Cardiac muscle cell (in vitro differentiated cells and primary cell): ENCODE data around the gene HS6ST1. TPM values are rescaled to one million over a fixed set of nuclear protein-coding genes. Genes with fewer than 3 reads are reported as not detected.

ENCODE experiments used
- DNase-seq, 2 donors: peaks; one replicate each; pipeline versions ENCODE4 v3.0.0 to v3.0.0-alpha.2; 2010 to 2017; ENCODE audit warnings: low read depth in 1 of 2, low spot score in 1 of 2
- H3K27ac ChIP-seq: fragments of 200-600 bp; sonication (generic); 2 replicates; pipeline ENCODE4 v1.5.1; 2016
- H3K27me3 ChIP-seq: fragments of 200-600 bp; sonication (generic); 2 replicates; pipeline ENCODE4 v1.6.0; 2016; ENCODE audit warnings: control low read depth
- H3K36me3 ChIP-seq: fragments of 200-600 bp; sonication (generic); 2 replicates; pipeline ENCODE4 v1.5.1; 2016; ENCODE audit warnings: control low read depth
- H3K4me1 ChIP-seq: fragments of 200-600 bp; sonication (generic); 2 replicates; pipeline ENCODE4 v1.8.1; 2017; ENCODE audit warnings: low read depth, mild to moderate bottlenecking, mixed run types
- H3K4me3 ChIP-seq: fragments of 200-600 bp; sonication (generic); 2 replicates; pipeline ENCODE4 v1.5.1; 2016; ENCODE audit warnings: mild to moderate bottlenecking
- H3K9me3 ChIP-seq: fragments of 200-600 bp; sonication (generic); 2 replicates; pipeline ENCODE4 v1.5.1; 2017; ENCODE audit warnings: low read depth, mild to moderate bottlenecking, control low read depth
- CTCF ChIP-seq: IDR thresholded peaks from 2 replicates; pipeline ENCODE4 v1.5.1; 2012; ENCODE audit warnings: low read depth, mild to moderate bottlenecking, low read length
- polyA plus RNA-seq: library from polyadenylated mRNA; unstranded; fragments of >200 nt; fragmentation: Nextera tagmentation; extraction: Ambion mirVana; gene quantifications from 2 replicates; pipeline ENCODE4 v1.2.1, GENCODE V29; 2016
- total RNA-seq: library from RNA; depleted of rRNA; stranded (reverse); fragments of >200 nt; gene quantifications from 2 replicates; pipeline ENCODE4 v1.2.3, GENCODE V29; 2016

The HS6ST1 gene
- total and polyA plus RNA-seq, 2 experiments from 2014 or later, result 22.9 to 24.5 TPM

- H3K27me3 ChIP-seq, result no peaks in the 10 kb centered on the region
- no peak overlapping the region for H3K4me3 ChIP-seq
- H3K4me1 ChIP-seq, result no peaks in the 10 kb centered on the region
- H3K36me3 ChIP-seq, result no peaks in the 10 kb centered on the region
- no peak for DNase-seq
- H3K27ac ChIP-seq, result no peak overlapping the region
- no peak for TF ChIP-seq CTCF
- no peaks in the 10 kb centered on the region for H3K9me3 ChIP-seq
Measured at GRCh38 chr2:128284841-128285240, 33.8 kb downstream of the HS6ST1 start.

- Histone ChIP-seq H3K27ac (no peak overlapping the region), H3K9me3 (no peaks in the 10 kb centered on the region), H3K27me3 (no peaks in the 10 kb centered on the region), H3K4me1 (no peaks in the 10 kb centered on the region), H3K4me3 (no peak overlapping the region), H3K36me3 (no peaks in the 10 kb centered on the region)
- no peak for DNase-seq
- TF ChIP-seq CTCF, result no peak
Measured at GRCh38 chr2:128284037-128284441, 34.6 kb downstream of the HS6ST1 start.

- Histone ChIP-seq H3K27me3 (no peaks in the 10 kb centered on the region), H3K27ac (no peak overlapping the region), H3K4me3 (no peak overlapping the region), H3K36me3 (no peaks in the 10 kb centered on the region), H3K9me3 (no peaks in the 10 kb centered on the region), H3K4me1 (no peaks in the 10 kb centered on the region)
- no peak for TF ChIP-seq CTCF
- peak in 1 of 2 donors; percentile 37 for DNase-seq
Measured at GRCh38 chr2:128282976-128283810, 35.5 kb downstream of the HS6ST1 start.

- Histone ChIP-seq H3K36me3 (no peaks in the 10 kb centered on the region), H3K27me3 (no peaks in the 10 kb centered on the region), H3K27ac (no peak overlapping the region), H3K9me3 (no peaks in the 10 kb centered on the region), H3K4me3 (no peak overlapping the region), H3K4me1 (no peaks in the 10 kb centered on the region)
- no peak for TF ChIP-seq CTCF
- DNase-seq, result no peak
Measured at GRCh38 chr2:128282246-128282975, 36.3 kb downstream of the HS6ST1 start.

GRCh38 chr2:128281852-128282245 is 36.8 kb downstream of the HS6ST1 start:
- Histone ChIP-seq H3K27ac (no peak overlapping the region), H3K27me3 (no peaks in the 10 kb centered on the region), H3K4me3 (no peak overlapping the region), H3K9me3 (no peaks in the 10 kb centered on the region), H3K4me1 (no peaks in the 10 kb centered on the region), H3K36me3 (no peaks in the 10 kb centered on the region)
- TF ChIP-seq CTCF, result no peak
- no peak for DNase-seq
